HEK293T (cell line): Measurements from ENCODE around the gene FLII.

Source experiments
- BHLHE40 ChIP-seq: fragments of 450-650 bp; IDR thresholded peaks from 2 replicates; pipeline ENCODE4 v1.6.1; 2016; ENCODE audit warnings: mild to moderate bottlenecking, moderate library complexity, borderline replicate concordance
- FOXM1 ChIP-seq: fragments of 450-650 bp; IDR thresholded peaks from 2 replicates; pipeline ENCODE4 v1.6.1; 2017; ENCODE audit warnings: mild to moderate bottlenecking, borderline replicate concordance
- NFRKB ChIP-seq: fragments of 450-650 bp; IDR thresholded peaks from 2 replicates; pipeline ENCODE4 v1.6.1; 2016; ENCODE audit warnings: mild to moderate bottlenecking, moderate library complexity
- TARDBP ChIP-seq: fragments of 450-650 bp; IDR thresholded peaks from 2 replicates; pipeline ENCODE4 v1.6.1; 2016
- ZNF384 ChIP-seq: fragments of 450-650 bp; IDR thresholded peaks from 2 replicates; pipeline ENCODE4 v1.6.1; 2016

DNA sequence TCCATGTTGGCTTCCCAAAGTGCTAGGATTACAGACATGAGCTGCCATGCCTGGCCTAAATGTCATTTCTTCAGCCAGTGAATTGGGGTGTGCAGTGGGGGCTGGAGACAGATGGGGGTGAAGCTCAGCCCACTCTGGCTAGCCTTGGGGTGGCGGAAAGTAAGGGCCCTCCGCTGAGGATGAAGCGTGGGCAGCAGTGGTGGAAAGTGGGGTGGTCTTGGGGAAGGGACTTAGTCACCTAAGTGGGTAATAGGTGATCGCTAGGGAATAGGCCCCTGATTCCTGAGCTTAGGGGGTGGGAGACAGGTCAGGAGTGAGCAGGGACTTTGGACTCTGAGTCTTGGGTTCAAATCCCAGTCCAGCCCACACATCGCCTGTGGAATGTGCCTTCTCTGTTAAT is 30.9 kb downstream of the FLII start:
- TF ChIP-seq NFRKB (no peak), ZNF384 (no peak), TARDBP (no peak), FOXM1 (no peak), BHLHE40 (no peak)
